Activated T-helper 9 cell treated with anti-CD3 and anti-CD28 coated beads, Interleukin-2, amount 50 U/mL, for 16 hours (primary cell): ENCODE data around the gene DYNC1H1.

Source experiments
- DNase-seq: peaks from one replicate; pipeline ENCODE4 v3.0.0-alpha.2; 2020; ENCODE audit warnings: low read depth

The DYNC1H1 gene

DNA sequence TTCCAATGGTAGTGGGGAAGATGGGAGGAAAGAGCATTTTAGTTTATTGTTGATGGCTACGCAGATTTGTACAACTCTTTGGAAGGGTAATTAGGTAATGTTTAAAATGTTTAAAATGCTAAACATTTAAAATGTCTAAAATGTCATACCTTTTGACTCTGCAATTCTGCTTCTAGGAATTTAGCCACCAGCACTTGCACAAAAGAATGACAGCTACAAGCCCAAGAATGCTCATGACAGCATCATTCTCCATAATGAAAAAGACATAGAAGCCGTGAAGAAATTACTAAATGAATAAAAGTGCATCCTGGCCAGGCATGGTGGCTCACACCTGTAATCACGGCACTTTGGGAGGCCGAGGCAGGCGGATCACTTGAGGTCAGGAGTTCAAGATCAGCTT, 19.9 kb upstream of the DYNC1H1 start:
- DNase-seq, result no peak

DNA sequence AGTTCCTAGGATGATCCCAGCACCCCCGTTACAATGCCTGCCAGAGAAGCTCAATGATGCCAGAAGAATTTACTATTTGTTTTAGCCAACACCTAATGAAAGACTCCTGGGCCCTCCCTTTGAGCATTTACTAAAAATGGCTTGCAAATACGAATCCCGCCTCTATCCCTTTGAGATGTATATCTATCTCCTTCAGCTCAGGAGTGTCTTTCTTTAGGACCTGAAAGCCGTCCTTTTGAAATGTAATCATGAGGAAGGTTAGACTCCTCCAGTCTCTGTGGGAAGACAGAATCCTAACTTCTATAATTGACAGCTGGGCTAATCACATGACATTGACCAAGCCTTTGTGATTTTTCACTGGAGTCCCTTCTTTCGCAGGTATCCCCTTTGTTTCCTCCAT, 19.2 kb upstream of the DYNC1H1 start:
- no peak for DNase-seq

DNA sequence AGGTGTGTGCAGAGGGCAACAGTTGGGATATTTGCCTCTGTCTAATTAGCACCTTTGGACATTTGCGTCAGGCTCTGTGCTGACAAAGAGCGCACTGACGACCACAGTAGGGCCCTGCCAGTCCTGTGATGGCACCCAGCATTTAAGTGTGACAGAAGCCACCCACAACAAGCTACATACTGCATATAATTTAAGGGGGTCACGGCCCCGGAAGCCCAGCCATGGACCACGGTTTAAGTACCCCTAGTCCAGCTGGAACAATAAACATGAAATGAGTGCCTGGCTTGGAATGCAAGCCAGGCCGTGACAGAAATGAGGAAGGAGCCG, 16.8 kb upstream of the DYNC1H1 start:
- DNase-seq, result no peak

DNA sequence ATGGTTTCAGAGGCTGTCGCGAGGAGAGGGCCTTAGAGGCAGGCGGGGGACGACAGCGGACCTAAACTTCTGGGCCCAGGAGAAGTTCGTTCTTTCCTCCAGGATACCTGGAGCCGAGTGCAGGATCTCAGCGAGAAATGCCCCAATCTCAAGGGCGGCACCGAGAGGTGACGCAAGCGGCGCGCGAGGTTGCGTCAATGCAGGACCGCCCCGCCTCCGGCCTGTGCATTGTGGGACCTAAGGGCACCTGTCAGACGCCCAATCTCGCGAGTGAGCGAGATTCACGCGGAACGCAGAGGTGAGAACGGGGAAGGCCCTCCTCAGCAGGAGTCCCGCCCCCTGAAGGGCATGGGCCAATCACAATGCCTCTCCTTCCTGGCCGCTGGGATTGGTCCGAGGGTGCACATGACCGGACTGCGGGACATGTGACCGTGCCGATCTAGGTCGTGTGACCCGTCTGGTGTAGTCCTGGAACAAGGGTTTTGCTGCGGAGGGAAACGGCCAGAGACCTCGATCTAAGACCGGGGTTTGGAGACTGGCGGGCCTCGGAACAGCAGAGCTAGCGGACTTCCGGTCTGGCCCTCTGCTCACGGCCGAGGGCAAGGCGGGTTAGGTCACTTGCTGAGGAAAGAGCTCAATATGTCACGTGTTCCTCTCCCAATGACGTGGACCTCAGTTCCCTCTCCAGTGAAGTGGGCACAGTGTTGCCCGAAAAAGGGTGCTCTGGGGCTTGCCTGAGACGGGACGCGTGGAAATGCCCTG, 16.3 kb upstream of the DYNC1H1 start:
- DNase-seq, result peak; percentile 100

DNA sequence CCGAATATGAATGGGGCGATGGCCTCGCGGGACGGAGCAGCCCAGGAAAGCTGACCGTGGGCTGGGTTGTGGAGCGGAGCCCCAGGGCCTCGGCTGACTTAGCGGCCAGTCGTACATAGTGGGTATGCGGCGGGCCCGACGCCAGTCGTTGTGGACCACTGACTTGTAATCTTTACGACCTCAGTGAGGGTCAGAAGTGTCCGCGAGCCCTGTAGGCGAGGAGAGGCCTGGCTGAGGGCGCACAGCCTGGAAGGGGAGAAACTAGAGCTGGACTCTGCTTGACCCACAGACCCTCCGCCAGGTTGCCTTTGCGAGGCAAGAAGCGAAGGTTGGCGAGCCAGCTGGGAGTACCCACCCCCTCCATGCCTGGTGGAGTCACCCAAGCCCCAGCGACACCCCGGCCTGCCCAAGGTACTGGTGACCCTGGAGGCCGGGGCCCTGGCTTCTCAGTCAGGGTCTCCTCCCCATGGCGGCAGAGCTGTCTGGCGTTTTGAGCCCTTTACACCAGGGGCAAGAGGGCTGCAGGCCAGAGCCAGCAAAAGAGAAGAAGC, 15.6 kb upstream of the DYNC1H1 start:
- DNase-seq, result no peak

DNA sequence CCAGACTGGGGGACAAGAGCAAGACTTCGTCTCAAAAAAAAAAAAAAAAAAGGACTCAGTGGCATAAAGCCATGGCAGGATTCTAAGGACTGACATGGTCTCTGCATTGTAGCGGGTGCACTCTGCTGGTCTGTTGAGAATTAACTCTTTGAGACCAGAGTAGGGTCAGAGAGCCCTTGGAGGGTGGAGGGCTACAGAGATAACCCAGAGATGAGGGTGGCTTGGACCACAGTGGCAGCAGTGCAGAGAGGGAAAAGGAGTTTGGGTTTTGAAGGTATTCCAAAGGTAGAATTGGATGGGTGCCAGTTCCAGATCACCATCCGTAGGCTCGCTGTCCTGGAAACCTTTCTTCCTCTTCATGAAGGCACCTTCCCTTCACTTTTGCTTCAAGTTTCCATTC, 14.3 kb upstream of the DYNC1H1 start:
- no peak for DNase-seq

DNA sequence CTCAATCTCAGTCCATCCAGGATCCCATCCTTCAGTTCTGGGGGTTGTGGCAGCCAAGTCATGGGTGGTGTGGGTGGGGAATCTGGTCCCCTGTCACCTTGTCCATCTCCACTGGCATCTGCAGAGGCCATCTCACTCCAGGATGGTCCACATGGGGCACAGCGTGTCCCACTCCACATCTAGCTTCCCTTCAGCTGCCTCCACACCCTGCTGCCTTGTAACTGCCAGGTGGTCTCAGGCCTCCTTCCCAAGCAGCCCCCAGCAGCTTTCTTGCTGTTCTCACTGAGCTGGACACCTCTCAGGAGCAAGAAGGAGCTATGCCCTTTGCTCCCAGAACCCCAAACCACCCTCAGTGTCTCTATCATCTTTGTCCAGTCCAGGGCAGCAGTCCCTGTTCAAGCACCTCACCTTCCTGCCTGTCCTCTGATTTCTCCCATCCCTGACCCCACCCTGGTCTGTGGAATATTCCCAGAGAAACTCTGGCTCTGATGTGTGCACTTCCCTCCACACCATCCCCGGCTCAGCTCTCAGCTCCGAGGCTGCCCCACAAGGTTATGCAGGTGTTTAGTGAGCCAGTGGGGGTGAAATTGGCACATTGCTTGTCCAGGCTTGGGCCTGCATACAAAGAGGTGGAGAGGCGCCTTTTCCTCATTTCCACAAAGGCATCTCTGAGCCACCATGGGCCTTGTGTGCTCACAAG, 13.7 kb upstream of the DYNC1H1 start:
- DNase-seq, result no peak

DNA sequence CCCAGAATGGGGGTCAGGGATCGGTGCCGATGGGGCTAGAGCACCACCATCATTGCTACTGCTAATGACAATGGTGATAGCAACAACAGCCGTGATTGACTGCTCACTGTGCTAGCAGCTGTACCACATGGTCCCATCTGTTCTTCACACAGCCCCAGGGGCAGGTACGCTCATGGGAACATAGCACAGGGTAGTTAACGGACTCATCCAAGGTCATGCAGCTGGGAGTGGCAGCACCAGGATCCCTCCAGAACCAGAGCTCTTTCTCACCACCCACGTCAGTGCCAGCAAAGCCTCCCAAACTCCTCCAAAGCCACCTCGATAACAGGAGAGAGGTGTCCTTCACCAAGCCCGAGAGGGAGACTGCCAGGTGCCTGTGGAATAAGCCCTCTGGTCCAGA, 11.2 kb upstream of the DYNC1H1 start:
- no peak for DNase-seq

DNA sequence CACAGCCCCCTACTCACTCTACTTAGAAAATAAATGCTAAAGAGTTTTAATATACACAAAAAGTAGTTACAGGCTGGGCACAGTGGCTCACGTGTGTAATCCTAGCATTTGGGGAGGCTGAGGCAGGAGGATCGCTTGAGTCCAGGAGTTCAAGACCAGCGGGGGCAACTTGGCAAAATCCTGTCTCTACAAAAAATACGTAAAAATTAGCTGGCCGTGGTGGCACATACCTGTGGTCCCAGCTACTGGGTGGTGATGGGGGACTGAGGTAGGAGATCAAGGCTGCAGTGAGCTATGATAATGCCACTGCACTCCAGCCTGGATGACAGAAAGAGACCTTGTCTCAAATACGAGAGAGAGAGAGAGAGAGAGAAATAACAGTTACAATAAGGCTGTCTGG, 9.9 kb upstream of the DYNC1H1 start:
- no peak for DNase-seq

DNA sequence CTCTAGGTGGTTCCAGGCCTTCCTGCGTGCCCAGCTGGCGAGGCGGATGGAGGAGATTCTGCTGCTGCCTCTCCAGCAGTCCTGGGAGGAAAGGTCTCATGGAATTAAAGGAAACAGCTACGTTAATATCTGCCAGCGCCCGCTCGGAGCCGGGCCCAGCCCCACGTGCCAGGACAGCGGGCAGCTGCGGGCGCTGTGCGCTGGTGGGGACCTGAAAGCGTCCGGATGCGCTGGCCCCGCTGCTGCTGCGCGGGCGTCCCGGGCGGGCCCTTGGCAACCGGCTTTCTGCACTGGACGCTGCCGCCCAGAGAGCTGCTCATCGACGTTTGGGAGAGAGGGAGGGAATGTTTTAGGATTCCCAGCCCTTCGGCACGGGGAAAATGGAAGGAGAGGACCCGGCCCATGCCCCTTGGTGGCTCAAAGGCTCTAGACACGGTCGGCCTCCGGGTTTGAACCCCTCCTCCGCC, 8.6 kb upstream of the DYNC1H1 start:
- DNase-seq, result no peak

DNA sequence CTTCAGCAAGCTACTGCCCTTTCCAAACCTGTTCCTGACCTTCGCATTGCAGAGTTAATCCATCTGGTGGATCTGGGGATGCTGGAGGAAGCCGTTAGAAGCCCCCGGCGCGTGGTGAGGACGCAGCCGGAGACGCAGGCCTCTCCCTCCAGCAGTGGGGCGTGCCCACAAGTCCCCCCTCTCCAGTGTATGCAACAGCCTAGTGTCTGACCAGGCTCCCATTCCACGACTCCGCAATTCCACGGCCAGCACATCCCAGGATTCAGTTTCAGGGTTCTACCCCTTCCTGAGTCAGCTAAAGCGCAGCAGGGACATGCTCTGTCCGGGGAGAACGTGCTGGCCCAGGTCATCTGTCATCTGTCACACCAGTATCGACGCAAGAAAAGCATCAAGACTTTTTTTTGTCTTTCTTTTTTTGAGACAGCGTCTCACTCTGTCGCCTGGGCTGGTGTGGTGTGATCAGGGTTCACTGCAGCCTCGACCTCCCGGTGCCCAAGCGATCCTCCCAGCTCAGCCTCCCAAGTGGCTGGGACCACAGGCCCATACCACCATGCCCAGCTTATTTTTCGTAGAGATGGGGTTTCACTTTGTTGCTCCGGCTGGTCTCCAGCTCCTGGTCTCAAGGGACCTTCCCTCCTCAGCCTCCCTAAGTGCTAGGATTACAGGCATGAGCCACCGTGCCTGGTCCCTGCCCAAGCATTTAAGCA, 8.0 kb upstream of the DYNC1H1 start:
- no peak for DNase-seq

DNA sequence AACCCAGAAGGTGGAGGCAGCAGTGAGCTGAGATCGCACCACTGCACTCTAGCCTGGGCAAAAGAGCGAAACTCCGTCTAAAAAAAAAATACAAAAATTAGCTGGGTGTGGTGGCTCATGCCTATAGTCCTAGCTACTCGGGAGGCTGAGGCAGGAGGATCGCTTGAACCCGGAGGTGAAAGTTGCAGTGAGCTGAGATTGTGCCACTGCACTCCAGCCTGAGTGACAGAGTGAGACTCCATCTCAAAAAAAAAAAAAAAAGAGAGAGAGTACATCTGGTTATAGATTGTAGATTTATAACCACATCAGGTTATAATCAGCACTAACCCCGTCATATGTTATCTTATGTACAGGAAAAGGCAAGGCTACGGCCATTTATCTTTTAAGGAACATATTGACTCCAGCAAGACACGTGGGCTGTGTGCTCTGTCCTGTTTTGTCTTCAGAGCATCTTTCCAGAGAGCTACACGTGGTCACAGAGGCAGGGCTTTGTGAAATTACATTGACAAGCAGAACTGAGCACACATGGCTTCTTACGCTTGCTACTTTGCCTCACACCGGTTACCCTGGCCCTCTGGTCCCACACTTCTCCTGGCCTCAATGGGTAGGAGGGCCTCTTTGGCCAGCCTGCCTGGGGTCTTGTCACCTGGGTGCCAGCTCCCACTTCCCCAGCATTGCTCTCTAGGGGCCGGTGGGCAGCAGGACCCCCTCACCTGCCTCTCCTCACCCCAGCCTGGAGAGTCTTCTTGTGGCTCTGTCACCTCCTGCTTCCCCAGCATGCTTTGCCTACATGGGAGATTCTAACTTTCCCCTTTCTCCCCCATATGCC, 6.8 kb upstream of the DYNC1H1 start:
- no peak for DNase-seq

DNA sequence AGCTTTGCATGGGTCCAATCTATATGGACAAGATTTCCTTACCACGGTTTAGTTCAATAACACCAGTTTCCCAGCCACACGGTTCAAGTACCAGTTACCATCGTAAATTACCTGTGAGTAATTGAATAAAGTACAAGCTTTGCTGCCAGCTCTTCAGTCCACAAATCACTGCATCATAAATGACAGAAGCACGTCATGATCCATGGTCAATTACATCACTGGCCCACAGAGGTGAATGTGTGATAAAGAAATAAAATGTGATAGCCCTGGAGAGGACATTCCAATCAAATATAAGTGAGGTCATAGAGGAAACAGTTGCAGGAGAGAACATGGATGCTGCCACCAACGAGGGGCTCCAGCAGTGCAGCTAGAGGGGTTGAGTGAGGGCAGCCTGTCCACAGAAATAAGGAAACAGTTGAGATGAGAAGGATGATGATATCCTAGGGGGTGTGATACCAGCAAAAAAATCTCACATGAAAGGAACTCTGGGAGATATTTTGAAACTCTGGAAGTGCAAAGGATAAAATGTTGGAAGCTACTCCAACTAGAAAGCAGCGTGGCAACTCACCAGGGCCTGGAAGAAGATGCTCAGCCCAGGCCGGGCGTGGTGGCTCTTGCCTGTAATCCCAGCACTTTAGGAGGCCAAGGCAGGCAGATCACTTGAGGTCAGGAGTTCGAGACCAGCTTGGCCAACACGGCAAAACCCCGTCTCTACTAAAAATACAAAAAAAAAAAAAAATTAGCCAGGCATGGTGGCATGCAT, 5.8 kb upstream of the DYNC1H1 start:
- no peak for DNase-seq

DNA sequence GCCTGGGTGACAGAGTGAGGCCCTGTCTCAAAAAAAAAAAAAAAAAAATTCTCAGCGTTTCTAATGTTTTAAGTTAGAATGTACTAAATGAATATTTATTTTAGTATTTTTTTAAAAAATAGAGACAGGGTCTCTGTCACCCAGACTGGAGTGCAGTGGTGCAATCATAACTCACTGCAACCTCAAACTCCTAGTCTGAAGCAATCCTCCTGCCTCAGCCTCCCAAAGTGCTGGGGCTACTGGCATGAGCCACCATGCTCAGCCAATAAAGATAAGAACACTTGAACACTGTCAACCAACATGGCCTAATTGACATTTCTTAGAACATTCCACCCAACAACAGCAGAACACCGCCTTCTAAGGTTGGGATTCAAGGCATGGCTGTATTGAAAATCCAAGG, 5.1 kb upstream of the DYNC1H1 start:
- DNase-seq, result no peak

DNA sequence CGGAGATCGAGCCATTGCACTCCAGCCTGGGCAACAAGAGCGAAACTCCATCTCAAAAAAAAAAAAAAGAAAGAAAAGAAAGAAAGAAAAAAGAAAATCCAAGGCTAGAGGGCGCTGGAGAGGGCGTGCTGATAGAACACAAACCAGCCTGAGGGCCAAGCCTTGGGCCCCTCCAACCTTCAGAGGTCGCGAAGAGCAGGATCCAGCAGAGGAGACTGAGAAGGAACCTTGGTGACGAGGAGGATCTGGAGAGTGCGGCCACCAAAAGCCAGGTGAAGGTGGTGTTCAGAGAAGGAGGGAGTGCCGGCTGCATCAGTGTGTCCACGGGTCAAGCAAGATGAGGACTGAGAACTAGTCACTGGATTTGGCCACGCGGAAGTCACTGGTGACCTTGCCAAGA, 4.1 kb upstream of the DYNC1H1 start:
- DNase-seq, result no peak

DNA sequence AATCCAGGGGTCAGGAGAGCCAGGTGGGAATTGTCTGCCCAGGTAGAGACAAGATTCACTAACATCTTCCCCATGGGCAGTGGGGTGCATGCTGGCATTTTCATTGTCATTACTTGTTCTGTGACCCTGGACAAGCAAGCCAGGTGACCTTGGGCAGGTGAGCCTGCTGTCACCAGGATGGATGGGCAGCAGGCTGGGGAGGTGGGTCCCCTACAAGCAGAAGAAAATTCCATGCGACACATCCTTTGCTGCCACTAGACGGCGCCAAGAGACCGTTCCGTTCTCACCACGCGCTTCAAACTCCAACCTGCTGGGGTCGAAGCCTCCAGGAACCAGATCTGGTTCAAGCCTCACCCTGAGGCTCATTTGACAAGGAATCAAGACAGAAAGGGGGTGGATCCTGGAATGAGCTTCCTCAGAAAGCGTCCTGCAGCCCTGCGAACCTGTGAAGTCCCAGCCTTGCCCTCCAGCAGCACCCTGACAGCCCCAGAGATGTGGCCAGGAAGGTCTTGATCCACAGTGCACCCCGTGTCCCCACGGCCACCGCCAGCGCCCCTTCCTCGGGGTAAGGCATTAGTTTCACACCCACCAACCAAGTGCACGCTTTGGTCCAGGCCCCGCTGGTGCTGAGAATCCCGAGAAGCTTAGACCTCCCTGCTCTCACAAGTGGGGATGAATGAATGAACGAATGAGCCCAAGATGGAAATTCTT, 3.2 kb upstream of the DYNC1H1 start:
- DNase-seq, result peak; percentile 63

DNA sequence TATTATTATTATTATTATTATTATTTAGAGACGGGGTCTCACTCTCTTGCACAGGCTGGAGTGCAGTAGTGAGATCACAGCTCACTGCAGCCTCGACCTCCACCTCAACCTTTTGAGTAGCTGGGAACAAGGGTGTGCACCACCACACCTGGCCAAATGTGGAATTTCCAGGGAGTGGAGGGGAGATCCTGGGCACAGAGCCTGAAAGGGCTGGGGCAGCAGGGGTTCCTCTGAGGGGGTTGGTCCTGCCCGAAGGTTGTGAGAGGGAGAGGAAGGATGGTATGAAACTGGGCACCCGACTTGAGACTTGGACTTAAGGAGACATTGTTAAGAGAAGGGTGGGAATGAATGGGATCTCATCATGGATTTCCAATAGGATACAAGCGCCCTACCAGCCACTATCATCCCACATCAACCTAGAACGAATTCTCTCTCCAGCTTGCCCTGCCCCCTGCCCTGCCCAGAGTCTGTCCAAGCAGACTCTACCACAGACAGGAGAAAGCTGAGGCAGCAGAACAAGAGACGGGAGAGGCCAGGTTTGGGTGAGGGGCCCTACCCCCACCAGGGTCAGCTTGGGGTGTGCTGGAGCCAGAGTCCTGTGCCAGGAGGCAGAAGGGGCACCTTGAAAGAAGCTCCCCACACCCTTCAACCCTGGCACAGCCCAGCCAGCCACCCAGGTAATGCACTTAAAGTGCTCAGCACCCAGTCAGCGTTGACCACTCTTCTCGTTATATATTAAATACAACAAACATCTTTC, 2.4 kb upstream of the DYNC1H1 start:
- no peak for DNase-seq

DNA sequence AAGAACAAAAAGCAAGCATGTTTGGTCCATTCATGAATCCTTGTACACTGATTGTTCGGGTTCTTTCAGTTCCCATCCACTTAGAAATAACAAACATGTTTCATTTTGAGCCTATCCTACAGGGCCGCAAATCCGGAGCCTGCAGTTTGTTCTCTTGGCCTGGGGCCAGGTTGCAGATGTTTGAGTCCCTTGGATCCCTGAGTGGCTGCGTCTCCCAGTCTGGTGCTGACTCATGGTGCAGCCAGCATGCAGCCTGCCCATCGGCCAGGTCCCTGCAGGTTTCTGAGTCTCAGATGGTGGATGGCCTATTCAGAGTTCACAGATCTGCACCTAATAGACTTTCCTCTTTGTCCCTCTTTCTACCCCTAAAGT, 1.9 kb upstream of the DYNC1H1 start:
- no peak for DNase-seq

DNA sequence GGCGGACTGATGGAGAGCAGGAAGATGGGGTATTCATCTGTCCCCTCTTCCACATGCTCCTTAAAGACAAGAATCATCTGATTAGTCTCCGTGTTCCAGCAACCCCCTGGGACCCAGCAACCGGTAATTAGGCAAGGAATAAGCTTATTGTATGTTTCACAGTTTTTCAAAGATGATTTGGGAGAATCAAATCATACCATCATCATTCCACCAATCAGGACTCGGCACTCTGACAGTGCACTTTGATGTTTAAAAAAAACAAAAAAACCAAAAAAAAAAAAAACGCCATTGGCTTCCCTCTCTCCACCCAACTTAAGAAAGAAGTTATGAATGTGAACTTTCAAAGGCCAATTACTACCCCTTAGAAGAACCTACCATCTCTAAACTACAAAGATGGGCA, 1.3 kb upstream of the DYNC1H1 start:
- no peak for DNase-seq
